Ovary (tissue), 9 donors: ENCODE data around the gene WDR86. TPM values are rescaled to one million over a fixed set of nuclear protein-coding genes. Genes with fewer than 3 reads are reported as not detected.

Experiments
- DNase-seq, 5 donors: peaks; one replicate each; pipeline ENCODE4 v3.0.0-alpha.2; 2019 to 2020
- H3K27ac ChIP-seq, 2 donors: fragments of 200-600 bp; one replicate each; pipeline versions ENCODE4 v1.5.1 to v1.8.0; 2019 to 2022
- H3K27me3 ChIP-seq: fragments of 200-600 bp; one replicate; pipeline ENCODE4 v1.8.0; 2022
- H3K36me3 ChIP-seq: fragments of 200-600 bp; sonication (generic); one replicate; pipeline ENCODE4 v1.5.1; 2019
- H3K4me1 ChIP-seq: one replicate; pipeline ENCODE4 v1.8.1; 2013; ENCODE audit warnings: mild to moderate bottlenecking, moderate library complexity; ENCODE audit not compliant: insufficient read depth
- H3K4me3 ChIP-seq: fragments of 200-600 bp; sonication (generic); one replicate; pipeline ENCODE4 v1.5.1; 2017
- H3K9me3 ChIP-seq, 2 donors: fragments of 200-600 bp in 1 of 2; sonication (generic) in 1 of 2; one replicate each; pipeline versions ENCODE4 v1.5.1 to v1.8.1; 2013 to 2019; ENCODE audit warnings: mild to moderate bottlenecking in 1 of 2, moderate library complexity in 1 of 2
- EP300 ChIP-seq: sonication (generic); formaldehyde crosslinking; IDR thresholded peaks from one replicate; pipeline ENCODE4 v1.6.1; 2017; ENCODE audit warnings: antibody characterized with exemption
- POLR2A ChIP-seq: fragments of 450-650 bp; IDR thresholded peaks from one replicate; pipeline ENCODE4 v1.6.1; 2017; ENCODE audit warnings: antibody characterized with exemption, mild to moderate bottlenecking, moderate library complexity
- WGBS, 3 donors: extraction: QIAGEN DNeasy Blood & Tissue Kit in 1 of 3; methylation state at CpG; one replicate each; pipeline versions ENCODE4 v1.1.5 to v1.1.7; 2013 to 2017; 5-methylcytosine and 5-hydroxymethylcytosine counted together
- intact Hi-C, 4 donors: fragments of 100-400 bp; cut with DNase I; formaldehyde crosslinking; loops; one replicate each; pipeline versions ENCODE4 v1.11.0 to v1.15.1; 2022 to 2023
- polyA plus RNA-seq, 2 donors: library from polyadenylated mRNA; stranded (reverse); fragments of 200-250 nt in 1 of 2; fragments of 350-450 nt in 1 of 2; fragmentation: Illumina TruSeq in 1 of 2; extraction: RNeasy Lipid Tissue Mini Kit (QIAGEN cat#74804) in 1 of 2; gene quantifications; one replicate each; pipeline ENCODE4 v1.2.3, GENCODE V29; 2013 to 2014
- total RNA-seq, 7 donors: library from RNA; depleted of rRNA in 2 of 7; stranded (reverse); fragments of >200 nt in 2 of 7; fragmentation: NEBNext Ultra II Directional in 3 of 7; extraction: Animal tissue kit (Norgen Biotek cat#: 25700) in 3 of 7; gene quantifications; one replicate each; pipeline versions ENCODE4 v1.1.0 to v1.2.4, GENCODE V29; 2016 to 2023
- TF ChIP-seq, protein P1 (sequence below), 3 donors: fragments of 450-650 bp in 2 of 3; fragments of 200-600 bp in 1 of 3; IDR thresholded peaks; one replicate each; pipeline versions ENCODE4 v1.5.1 to v1.8.0; 2016 to 2022; ENCODE audit warnings: antibody characterized with exemption in 3 of 3, mild to moderate bottlenecking in 1 of 3
- donor health status: DM: no; HTN: no; CAD: no; lungs with moderate emphysema.
- donor health status: DM: no; HTN: no; CAD: no.
- donor health status: Bipolar disorder and iron deficiency.
- donor health status: DM: yes; HTN: yes; CAD: no.
- donor health status: DM: no; HTN: no; CAD: no.
- donor health status: DM: yes; HTN: yes; CAD: no.

WDR86 gene
- total and polyA plus RNA-seq, 9 donors = 0.77 to 43.4 (median 11.1) TPM

DNA sequence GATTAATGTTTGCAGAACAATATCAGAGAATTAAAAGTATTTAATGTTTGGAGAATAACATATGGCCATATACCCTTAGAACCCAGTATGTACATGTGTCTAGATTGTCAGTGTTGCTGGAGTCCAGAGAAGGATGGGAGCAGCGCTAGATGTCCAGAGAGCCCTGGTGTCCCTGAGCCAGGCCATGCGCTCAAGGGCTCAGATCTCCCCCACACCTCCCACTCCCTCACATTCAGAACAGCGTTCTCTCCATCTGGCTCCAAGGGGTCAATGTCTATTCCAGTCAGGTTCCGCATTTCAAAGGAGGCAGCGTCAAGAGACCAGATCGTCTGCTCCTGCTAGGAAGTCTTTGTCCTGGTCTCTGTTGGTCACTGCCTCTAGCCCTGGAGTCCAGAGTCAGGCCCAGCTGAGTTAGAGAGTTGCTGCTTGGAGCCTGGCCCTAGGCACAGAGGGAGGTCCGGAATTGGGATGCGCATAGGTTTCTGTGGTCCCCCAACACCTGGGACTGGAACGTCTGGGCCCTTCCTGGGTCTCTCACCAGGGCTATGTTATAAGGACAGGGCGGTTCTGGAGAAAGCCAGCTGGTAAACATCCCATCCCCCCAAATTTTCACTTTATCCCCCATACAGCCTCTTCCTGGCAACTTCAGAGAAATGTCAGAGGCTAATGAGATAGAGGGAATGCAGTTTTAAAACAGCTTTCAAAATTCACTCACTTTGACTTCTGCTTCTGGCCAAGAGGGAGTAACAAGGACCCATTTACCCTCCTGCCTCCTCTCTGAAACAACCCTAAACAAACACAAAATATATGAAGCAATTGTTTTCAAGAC, 6.5 kb upstream of the WDR86 start:
- DNase-seq = no peak
- peaks cover 8% of the 10 kb centered on the region for H3K4me1 ChIP-seq
- H3K9me3 ChIP-seq = no peaks in the 10 kb centered on the region
- TF ChIP-seq EP300 = no peak
- TF ChIP-seq POLR2A = no peak
- TF ChIP-seq, protein P1, sequence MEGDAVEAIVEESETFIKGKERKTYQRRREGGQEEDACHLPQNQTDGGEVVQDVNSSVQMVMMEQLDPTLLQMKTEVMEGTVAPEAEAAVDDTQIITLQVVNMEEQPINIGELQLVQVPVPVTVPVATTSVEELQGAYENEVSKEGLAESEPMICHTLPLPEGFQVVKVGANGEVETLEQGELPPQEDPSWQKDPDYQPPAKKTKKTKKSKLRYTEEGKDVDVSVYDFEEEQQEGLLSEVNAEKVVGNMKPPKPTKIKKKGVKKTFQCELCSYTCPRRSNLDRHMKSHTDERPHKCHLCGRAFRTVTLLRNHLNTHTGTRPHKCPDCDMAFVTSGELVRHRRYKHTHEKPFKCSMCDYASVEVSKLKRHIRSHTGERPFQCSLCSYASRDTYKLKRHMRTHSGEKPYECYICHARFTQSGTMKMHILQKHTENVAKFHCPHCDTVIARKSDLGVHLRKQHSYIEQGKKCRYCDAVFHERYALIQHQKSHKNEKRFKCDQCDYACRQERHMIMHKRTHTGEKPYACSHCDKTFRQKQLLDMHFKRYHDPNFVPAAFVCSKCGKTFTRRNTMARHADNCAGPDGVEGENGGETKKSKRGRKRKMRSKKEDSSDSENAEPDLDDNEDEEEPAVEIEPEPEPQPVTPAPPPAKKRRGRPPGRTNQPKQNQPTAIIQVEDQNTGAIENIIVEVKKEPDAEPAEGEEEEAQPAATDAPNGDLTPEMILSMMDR (IDR thresholded peaks at IDR 0.05) = no peak
- H3K27me3 ChIP-seq = no peaks in the 10 kb centered on the region
- no peak overlapping the region for H3K27ac ChIP-seq
- 62 to 63% (median 63%) methylated on average over 10 of the region's 10 CpGs for WGBS, 3 donors
- no peak overlapping the region for H3K4me3 ChIP-seq
- intact Hi-C loops = no loop called here
- H3K36me3 ChIP-seq = no peaks in the 10 kb centered on the region

DNA sequence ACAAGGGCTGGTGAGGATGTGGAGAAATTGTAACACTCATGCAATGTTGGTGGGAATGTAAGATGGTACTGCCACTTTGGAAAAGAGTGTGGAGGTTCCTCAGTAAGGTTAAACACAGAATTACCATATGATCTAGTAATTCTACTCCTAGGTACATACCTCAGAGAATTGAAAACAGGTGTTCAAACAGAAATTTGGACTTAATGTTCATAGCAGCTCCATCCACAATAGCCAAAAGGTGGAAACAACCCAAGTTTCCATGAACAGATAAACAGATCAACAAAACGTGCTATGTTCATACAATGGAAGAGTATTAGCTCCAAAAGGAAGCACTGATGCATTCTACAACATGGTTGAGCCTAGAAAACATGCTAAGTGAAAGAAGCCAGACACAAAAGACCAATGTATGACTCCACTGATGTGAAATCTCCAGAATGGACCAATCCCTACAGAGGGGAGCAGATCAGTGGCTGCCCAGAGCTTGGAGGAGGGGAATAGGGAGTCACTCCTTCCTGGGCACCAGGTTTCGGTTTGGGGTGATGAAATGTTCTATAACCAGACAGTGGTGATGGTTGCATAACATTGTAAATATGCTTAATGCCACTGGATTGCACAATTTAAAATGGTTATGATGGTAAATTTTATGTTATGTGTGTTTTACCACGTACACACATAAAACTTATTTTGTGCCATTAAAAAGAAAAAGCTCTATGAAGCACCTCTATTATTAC, 5.7 kb upstream of the WDR86 start:
- H3K27me3 ChIP-seq = no peaks in the 10 kb centered on the region
- DNase-seq = no peak
- intact Hi-C loops = no loop called here
- TF ChIP-seq POLR2A = no peak
- TF ChIP-seq, protein P1 (IDR thresholded peaks at IDR 0.05) = no peak
- TF ChIP-seq EP300 = no peak
- H3K4me1 ChIP-seq = peaks cover 8% of the 10 kb centered on the region
- H3K36me3 ChIP-seq = no peaks in the 10 kb centered on the region
- H3K4me3 ChIP-seq = no peak overlapping the region
- WGBS, 3 donors = 75 to 86% (median 79%) methylated on average over 3 of the region's 3 CpGs
- H3K27ac ChIP-seq = no peak overlapping the region
- H3K9me3 ChIP-seq = no peaks in the 10 kb centered on the region

- no peak overlapping the region for H3K27ac ChIP-seq
- H3K9me3 ChIP-seq = no peaks in the 10 kb centered on the region
- WGBS, 3 donors = 81 to 88% (median 85%) methylated on average over 4 of the region's 4 CpGs
- peaks cover 2% of the 10 kb centered on the region for H3K27me3 ChIP-seq
- DNase-seq = no peak
- intact Hi-C loops = no loop called here
- no peak for TF ChIP-seq POLR2A
- TF ChIP-seq, protein P1 (IDR thresholded peaks at IDR 0.05) = no peak
- no peak for TF ChIP-seq EP300
- no peak overlapping the region for H3K4me3 ChIP-seq
- peaks cover 10% of the 10 kb centered on the region for H3K4me1 ChIP-seq
- no peaks in the 10 kb centered on the region for H3K36me3 ChIP-seq
Observed at GRCh38 chr7:151413241-151413640, 3.4 kb upstream of the WDR86 start.

- TF ChIP-seq POLR2A (no peak), EP300 (no peak)
- TF ChIP-seq, protein P1 (IDR thresholded peaks at IDR 0.05) = no peak
- H3K36me3 ChIP-seq = no peaks in the 10 kb centered on the region
- no peak for DNase-seq
- WGBS, 3 donors = 77 to 89% (median 83%) methylated on average over 4 of the region's 4 CpGs
- no peak overlapping the region for H3K4me3 ChIP-seq
- H3K27me3 ChIP-seq = peaks cover 2% of the 10 kb centered on the region
- intact Hi-C loops = no loop called here
- no peak overlapping the region for H3K27ac ChIP-seq
- peaks cover 10% of the 10 kb centered on the region for H3K4me1 ChIP-seq
- no peaks in the 10 kb centered on the region for H3K9me3 ChIP-seq
Observed at GRCh38 chr7:151412318-151412717, 2.5 kb upstream of the WDR86 start.
